SK-MEL-5 (cell line): Measurements from ENCODE around the gene CHAF1A. TPM values are rescaled to one million over a fixed set of nuclear protein-coding genes. Genes with fewer than 3 reads are reported as not detected.

Experiments used
- DNase-seq: peaks from one replicate; pipeline ENCODE4 v3.0.0-alpha.2; 2016; ENCODE audit warnings: low read depth, low spot score
- in situ Hi-C: cut with HindIII; loops from 2 replicates; pipeline ENCODE4 v1.10.0; 2016; ENCODE audit warnings: low sequenced_read_pairs, high pct_unique_total_duplicates, low pct_unique_long_range_greater_than_20kb
- total RNA-seq: library from RNA; depleted of rRNA; stranded (reverse); fragments of >200 nt; shearing (Covaris generic); gene quantifications from 2 replicates; pipeline ENCODE4 v1.2.3, GENCODE V29; 2014

The CHAF1A gene
- total RNA-seq, 1 experiment from 2014 or later: 14.5 TPM

DNA sequence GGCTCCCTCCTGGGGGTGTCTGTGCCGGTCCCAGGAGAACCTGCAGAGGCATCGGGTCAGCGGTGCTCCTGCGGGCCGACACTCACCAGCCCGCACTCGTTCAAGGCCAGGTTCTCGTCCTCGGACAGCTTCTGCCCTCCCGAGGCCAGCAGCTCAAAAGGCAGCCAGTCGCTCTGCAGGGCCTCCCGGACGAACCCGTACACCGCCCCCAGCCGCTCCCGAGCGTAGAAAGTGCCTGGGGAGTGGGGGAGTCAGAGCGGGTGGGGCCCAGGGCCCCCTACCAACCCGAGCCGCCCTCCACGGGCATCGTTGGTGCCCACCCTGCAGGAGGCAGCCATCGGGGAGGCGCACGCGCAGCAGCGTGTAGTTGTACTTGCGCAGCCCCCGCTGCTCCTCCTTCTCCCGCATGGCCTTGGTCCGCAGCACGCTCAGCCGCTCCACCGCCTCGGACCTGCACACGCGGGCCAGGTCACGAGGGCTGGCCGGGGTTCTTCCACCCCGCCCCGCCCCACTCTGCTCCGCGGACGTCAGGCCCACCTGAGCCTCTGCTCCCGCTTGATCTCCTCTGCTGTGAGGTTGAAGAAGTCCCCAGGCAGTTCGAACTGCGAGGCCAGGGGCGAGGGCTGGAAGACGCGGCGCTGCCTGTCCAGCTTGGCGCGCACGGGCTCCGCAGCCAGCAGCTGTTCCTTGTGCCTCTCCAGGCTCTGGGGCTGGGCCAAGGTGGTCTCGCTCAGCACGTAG, 43.7 kb downstream of the CHAF1A start:
- DNase-seq: no peak
- in situ Hi-C loops: no loop called here

DNA sequence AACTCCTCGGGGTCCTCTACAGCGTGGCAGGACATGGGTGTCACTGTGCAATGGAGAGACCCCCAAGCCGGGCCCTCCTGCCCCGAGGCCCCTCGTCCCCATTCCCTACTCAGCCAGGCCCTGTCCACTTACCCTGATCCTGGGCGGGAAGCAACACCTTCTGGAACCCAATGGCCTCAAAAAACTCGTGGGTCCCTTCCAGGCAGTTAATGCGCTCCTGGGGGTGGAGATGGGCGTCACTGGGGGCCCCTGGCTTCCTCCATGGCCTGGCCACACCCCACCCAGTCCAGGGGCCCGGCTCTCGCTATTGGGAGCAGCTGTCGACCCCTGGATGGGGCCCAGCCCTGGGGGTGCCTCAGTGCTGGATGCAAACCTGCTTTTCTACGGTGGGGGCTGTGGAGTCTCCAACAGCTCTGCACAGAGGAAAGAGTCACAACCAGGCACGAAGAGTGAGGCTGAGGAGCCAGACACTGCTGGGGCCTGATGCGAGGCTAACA, 44.3 kb downstream of the CHAF1A start:
- DNase-seq: no peak
- in situ Hi-C loops: no loop called here

DNA sequence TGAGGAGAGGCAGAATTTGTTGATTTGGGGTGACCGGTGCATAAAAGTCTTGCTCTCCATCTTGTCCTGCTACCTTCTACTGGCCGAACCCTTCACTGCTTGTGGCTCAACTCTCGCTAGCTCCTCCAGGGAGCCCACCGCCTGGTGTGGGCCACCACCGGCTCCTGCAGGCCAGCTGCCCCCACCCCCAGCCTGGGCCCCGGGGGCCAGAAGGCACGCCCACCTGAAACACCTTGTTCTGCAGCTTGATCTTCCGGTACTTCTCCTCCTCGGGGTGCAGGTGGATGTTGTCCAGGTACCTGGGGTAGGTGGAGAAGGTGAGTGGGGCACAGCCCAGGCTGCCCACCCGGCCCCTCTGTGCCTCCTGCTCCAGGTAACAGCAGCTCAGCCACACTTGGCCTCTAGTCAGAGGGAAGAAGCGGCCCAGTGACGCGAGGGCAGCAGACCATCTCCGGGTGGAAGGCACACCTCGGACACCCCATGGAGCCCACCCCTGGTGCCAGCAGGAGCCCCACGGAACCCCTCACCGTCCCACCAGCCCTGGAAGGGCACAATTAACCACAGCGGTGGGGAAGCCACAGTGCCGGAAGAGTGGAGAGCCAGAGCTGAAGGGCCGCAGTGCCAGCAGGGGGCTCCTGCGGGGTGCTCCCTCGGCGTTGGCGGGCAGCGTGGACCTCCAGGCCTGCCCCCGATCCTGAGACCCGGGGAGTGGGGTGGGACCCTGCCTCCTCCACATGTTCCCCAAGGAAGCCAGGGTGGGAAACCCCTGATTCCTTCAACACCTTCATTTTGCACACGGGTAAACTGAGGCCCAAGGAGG, 45.1 kb downstream of the CHAF1A start:
- in situ Hi-C loops: no loop called here

DNA sequence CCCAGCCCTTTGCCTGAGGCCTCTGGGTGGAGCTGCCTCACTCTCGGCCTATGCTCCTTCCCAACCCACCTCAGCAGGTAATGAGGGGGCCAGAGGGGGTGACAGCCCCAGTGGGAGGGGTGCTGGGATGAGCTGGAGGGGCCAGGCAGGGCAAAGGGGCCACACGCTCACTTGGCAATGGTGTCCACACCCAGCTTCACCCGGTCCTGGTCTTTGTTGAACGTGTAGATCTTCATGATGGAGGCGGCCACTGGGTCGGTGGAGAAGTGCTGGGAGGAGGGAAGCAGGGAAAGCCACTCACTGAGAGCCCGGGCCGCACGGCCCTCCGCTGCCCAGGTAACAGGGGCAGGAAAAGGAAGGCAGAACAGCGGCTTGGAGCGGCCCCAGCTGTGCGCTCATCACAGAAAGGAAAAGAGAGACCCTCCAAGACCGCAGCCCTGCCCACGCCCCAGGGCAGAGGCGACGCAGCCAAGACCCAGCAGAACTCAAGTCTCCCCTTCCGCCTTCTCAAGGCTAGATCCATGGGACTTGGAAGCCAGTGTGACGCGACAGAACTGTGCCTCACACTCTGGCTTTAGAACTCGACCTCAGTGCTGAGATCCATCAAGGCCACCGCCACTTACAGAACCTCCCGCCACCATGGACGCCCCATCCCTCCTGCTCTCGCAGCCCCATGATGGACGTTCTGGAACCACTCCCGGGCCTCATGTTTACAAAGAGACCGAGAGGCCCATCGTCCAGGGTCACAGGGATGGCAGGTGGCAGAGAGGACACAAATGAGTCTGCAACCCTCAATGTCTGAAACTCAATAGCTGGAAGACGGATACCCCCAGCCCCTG, 45.9 kb downstream of the CHAF1A start:
- in situ Hi-C loops: no loop called here
- no peak for DNase-seq

More for the DNA sequence above, 45.1 kb downstream of the CHAF1A start:
- DNase-seq: no peak

DNA sequence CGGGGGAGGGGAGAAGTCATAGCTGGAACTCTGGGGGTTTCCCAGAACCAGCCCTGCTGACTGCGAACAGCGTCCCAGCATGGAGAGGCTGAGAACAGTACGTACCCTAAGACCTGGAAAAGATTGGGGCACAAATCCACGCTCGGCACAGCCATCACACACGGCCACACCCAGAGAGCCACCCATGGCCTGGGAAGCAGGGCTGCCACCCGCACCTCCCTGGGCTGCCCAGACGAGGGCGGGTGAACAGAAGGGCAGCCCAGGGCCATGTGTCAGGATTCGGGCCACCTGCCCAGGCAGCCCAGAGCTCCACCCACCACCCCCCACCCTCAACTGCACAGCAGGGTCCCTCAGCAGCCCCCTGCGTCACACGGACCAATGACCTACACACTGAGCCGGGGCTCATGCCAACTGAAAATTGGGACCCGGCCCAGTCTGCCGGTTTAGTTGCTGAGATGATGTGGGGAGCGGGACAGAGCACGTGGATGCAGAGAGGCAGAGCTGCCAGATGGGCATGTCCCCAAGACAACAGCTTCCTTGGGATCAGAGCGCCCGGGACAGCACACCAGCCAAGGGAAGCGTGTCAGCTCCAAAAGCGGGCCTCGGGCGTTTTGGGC, 46.7 kb downstream of the CHAF1A start:
- in situ Hi-C loops: no loop called here
- DNase-seq: no peak

DNA sequence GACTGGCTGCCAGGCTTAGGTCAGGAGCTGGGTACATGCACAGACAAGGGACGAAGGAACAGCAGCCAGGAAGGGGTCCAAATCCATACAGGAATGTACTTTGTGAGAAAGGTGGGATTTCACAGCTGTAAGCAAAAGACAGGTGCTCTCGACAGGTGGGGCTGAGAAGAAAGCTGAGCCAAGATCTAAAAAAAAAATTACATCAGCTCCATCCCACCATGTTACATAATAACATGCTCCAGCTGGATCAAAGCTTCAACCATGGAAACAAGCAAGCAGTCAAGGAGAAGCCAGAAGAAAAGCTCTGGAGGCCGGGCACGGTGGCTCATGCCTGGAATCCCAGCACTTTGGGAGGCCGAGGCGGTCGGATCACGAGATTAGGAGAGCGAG, 47.2 kb downstream of the CHAF1A start:
- in situ Hi-C loops: no loop called here
- no peak for DNase-seq

DNA sequence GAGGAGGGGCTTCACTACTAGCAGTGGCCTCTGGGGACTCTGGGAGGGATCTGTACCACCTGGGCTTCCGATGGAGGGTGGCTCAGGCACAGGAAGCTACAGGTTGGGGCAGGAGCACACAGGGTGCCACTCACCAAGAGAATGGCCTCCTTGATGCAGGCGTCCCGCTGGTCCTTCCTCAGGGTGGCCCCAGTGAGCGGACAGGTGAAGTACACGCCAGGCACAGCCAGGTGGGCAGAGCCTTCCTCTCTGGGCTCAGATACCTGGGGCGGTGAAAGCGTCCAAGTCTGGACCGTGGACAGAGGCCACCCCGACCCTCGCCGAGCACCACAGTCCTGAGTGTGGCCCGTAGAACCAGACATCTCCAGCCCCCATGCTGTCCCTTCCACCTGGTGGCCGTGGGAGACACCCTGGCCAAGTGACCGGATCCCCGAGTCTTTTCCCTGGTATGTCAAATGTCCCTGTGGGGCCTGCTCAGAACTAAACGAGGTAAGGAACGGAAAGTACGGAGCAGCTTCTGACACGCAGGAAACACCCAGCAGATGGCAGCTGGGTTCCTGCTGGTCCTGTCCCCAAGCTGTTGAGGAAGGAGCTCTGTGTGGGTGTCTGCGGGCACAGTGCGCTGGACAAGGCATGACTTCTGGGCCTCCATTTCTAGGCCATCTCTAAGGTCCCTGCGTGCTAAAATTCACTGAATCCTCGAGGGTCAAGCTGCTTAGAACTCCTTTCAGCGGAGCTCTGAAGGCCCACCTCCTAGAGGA, 50.0 kb downstream of the CHAF1A start:
- no peak for DNase-seq
- in situ Hi-C loops: no loop called here

DNA sequence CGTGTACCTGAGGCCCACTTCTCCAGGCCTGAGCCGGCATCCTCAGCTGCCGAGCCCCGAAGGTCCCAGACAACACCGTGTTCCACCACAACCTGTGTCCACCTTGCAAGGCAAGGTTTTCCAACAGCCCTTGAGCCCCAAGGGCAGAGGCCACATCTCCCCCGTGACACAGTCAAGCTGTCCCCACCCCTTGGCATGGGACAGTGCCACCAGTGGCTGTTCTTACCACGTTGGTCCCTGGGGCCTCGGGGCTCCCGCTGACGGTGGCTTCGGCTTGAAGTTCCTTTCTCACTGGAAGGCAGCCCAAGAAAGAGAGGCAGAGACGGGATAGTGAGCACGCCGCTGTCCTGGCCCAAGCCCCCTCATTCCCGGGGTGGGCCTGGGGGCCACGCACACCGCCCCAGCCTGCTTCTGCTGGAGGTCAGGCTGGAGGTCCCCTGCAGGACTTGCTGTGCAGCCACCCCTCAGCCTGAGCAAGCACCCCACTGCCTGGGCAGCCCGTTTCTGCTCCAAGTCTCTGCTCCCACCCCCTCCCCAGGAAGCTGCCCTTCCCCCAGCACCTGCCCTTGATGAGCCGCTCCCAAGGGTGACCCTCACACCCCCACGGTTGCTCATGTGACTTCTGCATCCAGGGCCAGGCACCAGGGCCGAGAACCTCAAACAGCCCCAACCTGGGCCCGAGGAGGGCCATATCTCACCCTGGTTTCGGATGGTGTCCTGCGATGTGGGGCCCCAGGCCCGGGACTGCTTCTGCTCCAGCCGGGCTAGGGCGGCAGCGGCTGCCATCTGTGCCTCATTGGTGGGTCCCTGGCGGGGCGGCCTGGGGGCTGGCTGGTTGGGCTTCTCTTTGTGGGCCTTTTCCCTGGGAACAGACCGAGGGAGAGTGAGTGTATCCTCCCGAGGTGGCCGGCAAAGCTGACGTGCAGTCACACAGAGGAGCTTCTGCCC, 51.1 kb downstream of the CHAF1A start:
- in situ Hi-C loops: no loop called here

DNA sequence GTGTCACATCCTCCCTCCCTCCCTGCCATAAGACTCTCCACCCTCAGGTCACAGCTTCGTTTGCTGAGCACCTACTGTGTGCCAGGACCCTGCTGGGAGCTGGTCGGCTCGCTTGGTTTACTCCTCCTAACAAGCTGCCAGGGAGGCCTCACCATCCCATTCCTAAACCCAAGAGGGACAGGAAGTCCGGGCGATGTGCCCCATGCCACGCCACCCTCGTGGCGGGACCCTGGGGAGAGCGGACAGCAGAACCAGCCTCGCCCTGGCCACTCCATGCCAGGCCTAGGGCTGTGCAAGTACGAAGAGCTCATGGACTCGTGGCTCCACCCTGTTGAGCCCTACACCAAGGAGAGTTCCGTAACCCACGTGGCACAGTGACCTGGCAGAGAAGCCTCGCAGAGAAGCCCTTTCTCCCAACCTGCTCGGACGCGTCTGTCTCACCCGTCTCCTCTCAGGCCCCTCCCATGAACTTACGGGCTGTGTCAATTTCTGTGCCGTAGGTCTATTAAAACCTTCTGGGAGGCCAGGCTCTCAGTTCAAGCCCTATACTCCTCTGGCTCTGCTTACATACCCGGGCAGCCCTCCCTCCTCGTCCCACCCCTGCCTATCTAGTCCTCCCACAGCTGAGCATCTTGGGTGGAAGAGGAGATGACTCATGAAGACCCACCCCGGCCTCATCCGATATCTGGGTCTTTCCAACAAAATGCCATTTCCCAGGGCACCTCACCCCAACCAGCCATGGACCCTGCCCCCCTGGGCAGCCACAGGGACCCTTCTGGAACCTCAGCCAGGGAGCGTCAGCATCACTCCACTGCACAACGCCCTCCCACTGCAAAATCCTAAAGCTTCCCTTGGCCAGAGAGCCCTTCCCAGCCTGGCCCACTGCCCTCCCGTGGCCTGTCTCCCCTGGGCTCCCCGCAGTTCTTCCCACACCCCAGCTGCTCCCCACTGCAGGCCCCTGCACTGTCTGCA, 52.6 kb downstream of the CHAF1A start:
- DNase-seq: no peak
- in situ Hi-C loops: no loop called here

More for the DNA sequence above, 51.1 kb downstream of the CHAF1A start:
- no peak for DNase-seq

DNA sequence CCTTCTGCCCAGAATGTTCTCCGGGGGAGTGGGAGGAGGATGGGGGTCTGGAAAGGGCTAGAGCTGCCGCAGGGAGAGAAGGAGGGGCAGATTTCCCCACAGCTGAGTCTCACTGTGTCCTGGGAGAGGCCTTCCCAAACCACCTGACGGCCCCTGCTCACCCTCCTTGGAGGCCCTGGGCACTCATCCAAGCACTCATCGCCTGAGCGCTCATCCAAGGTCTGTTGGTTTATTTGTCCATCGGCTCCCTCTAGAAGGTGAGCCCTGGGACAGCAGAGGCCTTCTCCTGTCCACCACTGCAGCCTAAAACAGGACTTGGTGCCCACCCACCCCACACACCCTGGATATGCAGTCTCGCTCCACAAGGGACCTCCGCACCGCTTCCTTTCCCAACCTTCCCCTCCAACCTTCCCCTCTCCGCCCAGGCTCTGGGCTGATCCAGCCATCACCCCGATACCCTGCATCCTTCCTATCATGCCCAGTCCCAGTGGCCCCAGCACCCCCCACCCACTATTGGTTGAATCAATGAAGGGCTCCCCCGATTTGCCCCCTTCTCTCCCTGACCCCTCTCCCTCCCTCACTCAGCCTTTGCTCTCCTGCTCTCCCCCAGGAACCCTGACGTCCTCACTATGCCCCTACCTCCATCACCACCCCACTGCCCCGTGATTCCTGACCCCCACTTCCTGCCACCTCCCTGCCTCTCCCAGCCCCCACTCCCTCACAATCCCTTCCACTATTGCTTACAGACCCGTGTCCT, 53.5 kb downstream of the CHAF1A start:
- in situ Hi-C loops: no loop called here

DNA sequence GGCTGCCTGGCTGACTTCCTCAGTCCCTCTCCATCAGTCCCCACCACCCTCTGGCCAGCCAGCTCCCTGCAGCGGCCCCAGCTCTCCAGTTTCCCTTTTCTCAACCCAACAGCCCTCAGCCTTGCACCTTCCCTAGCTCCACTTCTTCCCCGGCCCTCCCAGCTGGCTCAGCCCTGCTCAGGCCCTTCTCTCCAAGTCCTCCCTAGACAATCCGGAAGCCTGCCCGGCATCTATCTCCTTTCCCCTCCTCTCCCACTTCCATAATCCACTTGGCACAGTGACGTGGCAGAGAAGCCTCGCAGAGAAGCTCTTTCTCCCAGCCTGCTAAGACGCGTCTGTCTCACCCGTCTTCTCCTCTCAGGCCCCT, 54.0 kb downstream of the CHAF1A start:
- DNase-seq: no peak
- in situ Hi-C loops: no loop called here

More for the DNA sequence above, 53.5 kb downstream of the CHAF1A start:
- peak; percentile 40 for DNase-seq

DNA sequence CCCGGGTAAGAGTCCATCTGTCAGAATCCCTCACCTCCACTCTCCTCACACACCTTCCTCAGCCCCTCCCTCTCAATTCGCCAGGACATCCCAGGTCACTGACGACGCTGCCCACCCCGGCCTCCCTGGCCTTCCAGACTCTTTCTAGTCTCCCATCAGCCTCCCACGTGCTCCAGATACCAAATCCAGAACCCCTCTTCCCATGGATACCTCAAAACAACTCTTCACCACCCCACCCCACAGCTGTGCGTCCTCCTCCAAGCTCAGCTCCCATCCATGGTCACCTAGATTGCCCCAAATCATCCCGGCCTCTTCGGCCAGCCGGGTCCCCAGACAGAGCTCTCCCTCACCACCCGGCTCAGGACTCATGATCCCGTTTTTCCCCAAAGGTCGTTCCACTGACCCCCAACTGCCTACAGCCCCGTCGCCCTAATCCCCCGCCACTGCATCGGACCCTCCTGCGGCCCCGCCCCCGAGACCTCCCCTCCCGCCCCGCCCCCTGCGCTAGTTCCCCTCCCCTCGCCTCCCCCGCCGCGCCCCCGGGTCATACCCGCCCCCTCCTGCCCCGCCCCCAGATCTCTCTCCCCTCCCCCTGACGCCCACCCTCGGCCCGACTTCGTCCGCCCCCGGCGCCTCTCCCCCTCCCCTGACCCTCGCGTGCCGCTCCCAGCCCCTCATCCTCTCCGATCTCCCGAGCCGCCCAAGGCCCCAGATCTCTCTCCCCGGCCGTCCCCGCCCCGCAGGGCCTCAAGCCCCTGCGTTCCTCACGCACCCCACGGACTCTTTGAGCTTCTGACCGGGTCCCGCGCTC, 54.6 kb downstream of the CHAF1A start:
- DNase-seq: peak; percentile 44
- in situ Hi-C loops: no loop called here

DNA sequence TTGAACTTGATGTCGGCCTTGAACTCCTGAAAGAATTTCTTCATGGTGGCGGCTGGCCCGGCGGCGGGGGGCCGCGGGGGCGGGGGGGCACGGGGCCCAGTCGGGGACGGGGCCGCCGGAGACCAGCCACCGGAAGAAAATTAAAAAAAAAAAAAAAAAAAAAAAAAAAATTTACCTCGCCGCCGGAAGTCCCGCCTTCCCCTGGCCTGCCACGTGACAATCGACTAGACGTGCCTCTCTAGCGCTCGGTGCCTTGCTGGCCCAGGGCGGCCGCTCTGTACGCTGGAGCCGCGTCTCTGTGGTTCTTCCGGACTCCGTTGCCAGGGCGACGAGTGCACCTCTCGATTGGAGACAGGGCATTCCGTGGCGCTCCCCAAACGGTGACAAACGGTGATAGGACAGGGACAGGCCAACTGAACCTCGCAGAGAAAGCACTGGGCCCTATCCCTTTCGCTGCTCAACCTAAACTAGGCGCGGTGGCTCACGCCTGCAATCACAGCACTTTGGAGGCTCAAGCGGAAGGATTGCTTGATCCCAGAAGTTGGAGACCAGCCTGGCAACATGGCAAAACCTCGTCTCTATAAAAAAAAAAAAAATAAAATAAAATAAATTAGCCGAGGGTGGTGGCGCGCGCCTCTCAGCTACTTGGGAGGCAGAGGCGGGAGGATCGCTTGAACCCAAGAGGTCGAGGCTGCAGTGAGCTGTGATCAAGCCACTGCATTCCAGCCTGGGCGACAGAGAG, 55.4 kb downstream of the CHAF1A start, which contains the start of gene UBXN6:
TSS of gene UBXN6 (minus strand) at position 141 of the 742 bp plus-strand sequence. CDS start at position 44, 97 bp downstream.
- DNase-seq: peak; percentile 96
- in situ Hi-C loops: no loop called here
